Heart left ventricle (tissue), 16 donors: ENCODE data around the gene KIAA2012. TPM values are rescaled to one million over a fixed set of nuclear protein-coding genes. Genes with fewer than 3 reads are reported as not detected.
A peak's percentile ranks its signal among the peaks of the same experiment; 100 is the strongest.

Source experiments
- ATAC-seq, 4 donors: fragments of 200-7000 bp; cut with Tn5 transposase; one replicate each; pipeline ENCODE4 v1.9.1; 2020 to 2022; ENCODE audit warnings: moderate library complexity in 4 of 4, mild to moderate bottlenecking in 3 of 4, moderate number of reproducible peaks in 1 of 4
- DNase-seq, 5 donors: peaks; one replicate each; pipeline ENCODE4 v3.0.0-alpha.2; 2020
- H3K27ac ChIP-seq, 12 donors: fragments of 200-600 bp; sonication (generic) in 4 of 12; one replicate each; pipeline versions ENCODE4 v1.5.0 to v1.8.0; 2016 to 2022; ENCODE audit warnings: mild to moderate bottlenecking in 2 of 12
- H3K27me3 ChIP-seq, 9 donors: fragments of 200-600 bp; sonication (generic) in 2 of 9; one replicate each; pipeline versions ENCODE4 v1.5.1 to v1.8.0; 2016 to 2022; ENCODE audit warnings: mild to moderate bottlenecking in 3 of 9
- H3K36me3 ChIP-seq, 9 donors: fragments of 200-600 bp; sonication (generic) in 2 of 9; one replicate each; pipeline versions ENCODE4 v1.5.0 to v1.8.0; 2018 to 2022; ENCODE audit warnings: mild to moderate bottlenecking in 2 of 9
- H3K4me1 ChIP-seq, 12 donors: fragments of 200-600 bp; sonication (generic) in 4 of 12; one replicate each; pipeline versions ENCODE4 v1.5.0 to v1.8.0; 2016 to 2022; ENCODE audit warnings: mild to moderate bottlenecking in 3 of 12
- H3K4me3 ChIP-seq, 12 donors: fragments of 200-600 bp; sonication (generic) in 4 of 12; one replicate each; pipeline versions ENCODE4 v1.5.0 to v1.8.0; 2017 to 2022; ENCODE audit warnings: mild to moderate bottlenecking in 9 of 12, moderate library complexity in 4 of 12
- H3K9me3 ChIP-seq, 12 donors: fragments of 200-600 bp; sonication (generic) in 4 of 12; one replicate each; pipeline versions ENCODE4 v1.5.0 to v1.8.0; 2016 to 2022; ENCODE audit warnings: mild to moderate bottlenecking in 1 of 12
- CTCF ChIP-seq, 12 donors: fragments of 200-600 bp; sonication (generic) in 4 of 12; IDR thresholded peaks; one replicate each; pipeline versions ENCODE4 v1.5.0 to v1.8.0; 2018 to 2022; ENCODE audit warnings: antibody characterized with exemption in 12 of 12, mild to moderate bottlenecking in 5 of 12
- POLR2A ChIP-seq, 2 donors: fragments of 450-650 bp; IDR thresholded peaks; one replicate each; pipeline ENCODE4 v1.6.1; 2017; ENCODE audit warnings: antibody characterized with exemption in 2 of 2, mild to moderate bottlenecking in 2 of 2, moderate library complexity in 2 of 2
- WGBS, 4 donors: extraction: QIAGEN DNeasy Blood & Tissue Kit in 2 of 4; methylation state at CpG; one replicate each; pipeline versions ENCODE4 v1.1.5 to v1.1.7; 2013 to 2018; 5-methylcytosine and 5-hydroxymethylcytosine counted together
- intact Hi-C, 10 donors: fragments of 100-400 bp; cut with DNase I; formaldehyde crosslinking; loops; one replicate each; pipeline versions ENCODE4 v1.11.1 to v1.14.2; 2022
- polyA plus RNA-seq, 2 donors: library from polyadenylated mRNA; stranded (reverse); fragments of 200-250 nt; gene quantifications; one replicate each; pipeline ENCODE4 v1.2.3, GENCODE V29; 2013
- total RNA-seq, 9 donors: library from RNA; depleted of rRNA in 2 of 9; stranded (reverse); fragments of >200 nt in 2 of 9; fragmentation: NEBNext Ultra II Directional in 3 of 9; extraction: Animal tissue kit (Norgen Biotek cat#: 25700) in 3 of 9; gene quantifications; one replicate each; pipeline versions ENCODE4 v1.1.0 to v1.2.4, GENCODE V29; 2016 to 2023
- donor health status: ischemic (EF 13 %, LVEDD 7.1; RV severe dilation, severe dysfunction).
- donor health status: healthy with polysubstance abuse.
- donor health status: DM: no; HTN: yes; CAD: no.
- donor health status: DM: no; HTN: no; CAD: no.
- donor health status: ischemic (EF 25% LVEDD 6.9; RV normal size, moderate dysfunction).
- donor health status: ischemic (EF 25% LVEDD 5.7; RV mildly dilated, moderate dysfunction).
- donor health status: healthy.
- donor health status: DM: yes; HTN: yes; CAD: no.
- donor health status: ischemic (EF 35%, LVEDD 5.7; RV mildly dilated, moderate dysfunction).
- donor health status: nonischemic (EF 11% LVEDD 7.7; RV severe dilation, severe dysfunction).
- donor health status: DM: yes; HTN: yes; CAD: no.
- donor health status: PGD.
- donor health status: ischemic (EF 29% LVEDD 5.4; RV normal size, mild dysfunction).
- donor health status: nonischemic (EF 23%, LVEDD 6.1; RV moderate dilation, normal function).

Gene KIAA2012
- total and polyA plus RNA-seq, 11 donors: 0.08 TPM; not detected in 10

GRCh38 chr2:202039278-202040078, 33.6 kb upstream of the KIAA2012 start:
- H3K36me3 ChIP-seq: no peaks in the 10 kb centered on the region
- H3K4me3 ChIP-seq: peak overlapping the region in 9 of 12 donors; percentile 2 to 90 (median 73)
- 23 to 37% (median 31%) methylated on average over 13 of the region's 13 CpGs for WGBS, 4 donors
- DNase-seq: no peak
- intact Hi-C loops: loop anchor here (5.0 to 10.0 kb wide), 11 partner anchors 87 to 255 kb away; partner anchors contain the start of gene ALS2 (in 1 of the 10)
- peaks cover 0 to 56% (median 5%) of the 10 kb centered on the region in 9 donors for H3K27me3 ChIP-seq
- ATAC-seq: no peak
- H3K27ac ChIP-seq: peak overlapping the region; percentile 6 to 99 (median 70)
- TF ChIP-seq CTCF (IDR thresholded peaks at IDR 0.05) (no peak), POLR2A (IDR thresholded peaks at IDR 0.05) (no peak)
- peaks cover 0 to 48% (median 25%) of the 10 kb centered on the region in 12 donors for H3K4me1 ChIP-seq
- H3K9me3 ChIP-seq: no peaks in the 10 kb centered on the region

GRCh38 chr2:202040079-202040844, 32.8 kb upstream of the KIAA2012 start:
- peak overlapping the region in 4 of 12 donors; percentile 20 to 90 (median 76) for H3K4me3 ChIP-seq

GRCh38 chr2:202042444-202042843, 30.6 kb upstream of the KIAA2012 start:
- peaks cover 0 to 31% (median 0%) of the 10 kb centered on the region in 9 donors for H3K27me3 ChIP-seq
- H3K4me3 ChIP-seq: no peak overlapping the region
- peaks cover 0 to 29% (median 11%) of the 10 kb centered on the region in 12 donors for H3K4me1 ChIP-seq
- no peaks in the 10 kb centered on the region for H3K36me3 ChIP-seq
- WGBS, 4 donors: 89 to 94% (median 93%) methylated on average over 5 of the region's 5 CpGs
- ATAC-seq: no peak
- no peaks in the 10 kb centered on the region for H3K9me3 ChIP-seq
- intact Hi-C loops: no loop called here
- no peak for DNase-seq
- no peak overlapping the region for H3K27ac ChIP-seq
- TF ChIP-seq CTCF (IDR thresholded peaks at IDR 0.05) (no peak), POLR2A (IDR thresholded peaks at IDR 0.05) (no peak)

More at GRCh38 chr2:202040079-202040844, 32.8 kb upstream of the KIAA2012 start:
- no peaks in the 10 kb centered on the region for H3K9me3 ChIP-seq
- peaks cover 0 to 49% (median 5%) of the 10 kb centered on the region in 9 donors for H3K27me3 ChIP-seq
- peak overlapping the region in 7 of 12 donors; percentile 61 to 99 (median 77) for H3K27ac ChIP-seq
- H3K4me1 ChIP-seq: peaks cover 0 to 40% (median 18%) of the 10 kb centered on the region in 12 donors
- no peaks in the 10 kb centered on the region for H3K36me3 ChIP-seq
- no peak for TF ChIP-seq POLR2A (IDR thresholded peaks at IDR 0.05)
- TF ChIP-seq CTCF (IDR thresholded peaks at IDR 0.05): no peak
- no peak for ATAC-seq
- DNase-seq: no peak
- WGBS, 4 donors: 56 to 61% (median 57%) methylated on average over 4 of the region's 4 CpGs
- intact Hi-C loops: no loop called here

- Histone ChIP-seq H3K9me3 (no peaks in the 10 kb centered on the region), H3K4me1 (peaks cover 0 to 26% (median 10%) of the 10 kb centered on the region in 12 donors), H3K27me3 (peaks cover 0 to 25% (median 0%) of the 10 kb centered on the region in 9 donors), H3K36me3 (no peaks in the 10 kb centered on the region), H3K4me3 (no peak overlapping the region), H3K27ac (no peak overlapping the region)
- intact Hi-C loops: no loop called here
- ATAC-seq: no peak
- TF ChIP-seq POLR2A (IDR thresholded peaks at IDR 0.05): no peak
- no peak for TF ChIP-seq CTCF (IDR thresholded peaks at IDR 0.05)
- WGBS, 4 donors: 75 to 83% (median 81%) methylated on average over 6 of the region's 6 CpGs
- no peak for DNase-seq
Measured at GRCh38 chr2:202043475-202043874, 29.6 kb upstream of the KIAA2012 start.
